Astrocyte (in vitro differentiated cells and primary cell): Measurements from ENCODE around the gene ERCC8. TPM values are rescaled to one million over a fixed set of nuclear protein-coding genes. Genes with fewer than 3 reads are reported as not detected.

Experiments used
- total RNA-seq: library from RNA; stranded (reverse); gene quantifications from 2 replicates; pipeline ENCODE4 v1.2.1, GENCODE V29; 2021

Gene ERCC8
- total RNA-seq, 1 donor from 2014 or later: 11.8 TPM

Other genes with a start within 250 kb of the ERCC8 start
- 1.4 and 2.2 TPM in 2 replicates for gene DEPDC1B, start 244.9 kb downstream of the ERCC8 start, total RNA-seq
- gene ELOVL7, start 100.8 kb downstream of the ERCC8 start, total RNA-seq: 0.72 and 1.0 TPM in 2 replicates
- 43.9 and 46.0 TPM in 2 replicates for gene NDUFAF2, start 135 bp upstream of the ERCC8 start, total RNA-seq
- 83.3 and 86.6 TPM in 2 replicates for gene SMIM15, start 217.4 kb upstream of the ERCC8 start, total RNA-seq